Activated B cell treated with CpG ODN at 0.5 μM for 24 hours (primary cell): ENCODE results near the gene NBEAL2. TPM values are rescaled to one million over a fixed set of nuclear protein-coding genes. Genes with fewer than 3 reads are reported as not detected.

ENCODE experiments used
- ATAC-seq: fragments of 200-7000 bp; cut with Tn5 transposase; one replicate; pipeline ENCODE4 v1.10.0; 2021; ENCODE audit warnings: low read depth, mild to moderate bottlenecking, moderate library complexity
- CTCF ChIA-PET: fragments of 350-600 bp; sonication (Branson Sonifier 250); formaldehyde crosslinking; loops from one replicate; lab custom pipeline; 2021; ENCODE audit warnings: antibody characterized with exemption; lab: Charles Lee
- POLR2A ChIA-PET: fragments of 350-600 bp; sonication (Branson Sonifier 250); formaldehyde crosslinking; loops from one replicate; lab custom pipeline; 2021; ENCODE audit warnings: antibody characterized with exemption; lab: Charles Lee
- DNase-seq: peaks from one replicate; pipeline ENCODE4 v3.0.0; 2022
- H3K27ac Mint-ChIP-seq: one replicate; pipeline ENCODE4 v1.8.0; 2020; ENCODE audit warnings: mixed read lengths
- H3K27me3 Mint-ChIP-seq: one replicate; pipeline ENCODE4 v1.8.0; 2021; ENCODE audit warnings: mixed read lengths
- H3K36me3 Mint-ChIP-seq: one replicate; pipeline ENCODE4 v1.8.0; 2021; ENCODE audit warnings: low read depth, mixed read lengths
- H3K4me1 Mint-ChIP-seq: one replicate; pipeline ENCODE4 v1.8.0; 2021; ENCODE audit warnings: mixed read lengths
- H3K4me3 Mint-ChIP-seq: one replicate; pipeline ENCODE4 v1.8.0; 2020; ENCODE audit warnings: mild to moderate bottlenecking, mixed read lengths
- H3K9me3 Mint-ChIP-seq: one replicate; pipeline ENCODE4 v1.8.0; 2020; ENCODE audit warnings: mixed read lengths
- CTCF ChIP-seq: fragments of 200-600 bp; IDR thresholded peaks from one replicate; pipeline ENCODE4 v1.8.0; 2022; ENCODE audit warnings: antibody characterized with exemption, mild to moderate bottlenecking
- intact Hi-C: fragments of 100-400 bp; cut with micrococcal nuclease; formaldehyde crosslinking; loops from one replicate; pipeline ENCODE4 v1.15.1; 2024
- total RNA-seq: library from RNA; stranded (reverse); gene quantifications from 2 replicates; pipeline ENCODE4 v1.2.3, GENCODE V29; 2022

The NBEAL2 gene
- total RNA-seq, 1 donor from 2014 or later: 98.6 TPM

DNA sequence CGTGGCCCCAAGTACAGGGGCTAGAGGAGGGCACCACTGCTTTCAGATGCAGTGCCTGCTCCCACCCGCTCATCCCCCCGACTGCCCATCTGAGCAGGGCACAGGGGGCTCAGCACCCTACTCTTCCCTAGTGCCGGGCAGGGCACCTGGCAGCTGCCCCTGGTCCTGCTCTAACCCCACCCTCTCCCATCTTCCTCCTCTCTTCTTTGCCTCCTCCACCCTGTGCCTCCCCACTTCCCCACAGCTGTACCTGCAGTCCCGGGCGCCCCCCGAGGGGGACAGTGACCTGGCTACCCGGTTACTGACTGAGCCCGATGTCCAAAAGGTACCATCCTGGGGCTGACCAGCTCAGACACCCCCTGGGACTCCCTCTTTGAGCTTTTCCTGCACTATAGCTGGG, 12.8 kb downstream of the NBEAL2 start:
- CTCF ChIA-PET: interaction anchor here (0.8 to 1.5 kb wide), 2 partner anchors 69 to 82 kb away, joined by 3 to 6 read pairs; no protein-coding TSS in a partner anchor
- ATAC-seq (no peak), DNase-seq (no peak)
- intact Hi-C loops: no loop called here
- TF ChIP-seq CTCF: no peak
- Mint-ChIP-seq H3K9me3 (no peaks in the 10 kb centered on the region), H3K4me1 (peaks cover 46% of the 10 kb centered on the region), H3K27me3 (no peaks in the 10 kb centered on the region), H3K4me3 (no peak overlapping the region), H3K36me3 (peaks cover 33% of the 10 kb centered on the region), H3K27ac (peak overlapping the region; percentile 18)
- POLR2A ChIA-PET: interaction anchor here (0.9 to 6.2 kb wide), 3 partner anchors 12 to 58 kb away, joined by 3 to 35 read pairs (median 19); partner anchors contain the start of genes CCDC12 and NBEAL2

DNA sequence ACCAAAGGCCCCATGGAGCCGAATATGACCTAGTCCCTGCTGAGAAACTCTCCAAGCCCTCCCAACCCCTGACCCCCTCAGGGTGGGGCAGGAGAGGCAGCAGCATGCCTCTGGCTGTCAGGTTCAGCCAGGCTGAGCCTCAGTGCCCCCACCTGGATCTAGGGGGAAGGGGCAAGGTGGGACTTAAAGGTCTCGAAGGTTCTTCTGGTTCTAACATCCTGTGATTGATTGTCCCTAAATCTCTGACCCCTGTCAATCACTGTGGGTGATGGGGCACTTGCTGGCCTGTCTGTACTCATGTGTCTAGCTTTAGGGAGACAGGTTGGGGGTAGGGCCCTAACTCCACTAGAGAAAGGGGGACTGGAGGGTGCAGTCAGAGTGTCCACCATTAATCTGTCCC, 13.8 kb downstream of the NBEAL2 start:
- no peak overlapping the region for H3K4me3 Mint-ChIP-seq
- H3K4me1 Mint-ChIP-seq: peaks cover 38% of the 10 kb centered on the region
- H3K36me3 Mint-ChIP-seq: peaks cover 39% of the 10 kb centered on the region
- intact Hi-C loops: no loop called here
- no peak for TF ChIP-seq CTCF
- ChIA-PET POLR2A (interaction anchor here (0.6 to 4.2 kb wide), 6 partner anchors 13 to 67 kb away, joined by 3 to 19 read pairs (median 3); partner anchors contain the start of gene NBEAL2), CTCF (interaction anchor here (1.0 to 1.5 kb wide), 2 partner anchors 70 to 84 kb away, joined by 3 to 6 read pairs; no protein-coding TSS in a partner anchor)
- ATAC-seq: no peak
- H3K9me3 Mint-ChIP-seq: no peaks in the 10 kb centered on the region
- peak overlapping the region; percentile 30 for H3K27ac Mint-ChIP-seq
- DNase-seq: no peak
- no peaks in the 10 kb centered on the region for H3K27me3 Mint-ChIP-seq

DNA sequence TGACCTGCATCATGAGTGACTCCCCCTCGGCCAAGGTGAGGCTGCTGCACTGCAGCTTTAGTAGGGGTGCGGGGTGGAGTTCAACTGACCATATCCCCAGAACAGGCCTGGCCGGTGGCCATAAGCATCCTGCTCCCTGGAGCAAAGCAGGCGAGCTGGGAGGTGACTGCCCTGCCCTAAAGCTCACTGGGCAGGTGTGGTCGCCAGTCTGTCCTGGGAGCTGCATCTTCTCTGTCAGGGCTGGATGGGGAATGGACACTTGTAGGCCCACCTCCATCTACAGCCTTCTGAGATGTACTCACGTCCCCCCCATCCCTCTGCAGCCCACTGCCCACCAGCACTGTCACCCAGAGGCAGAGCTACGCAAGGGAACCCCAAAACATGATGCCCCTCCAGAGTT, 14.5 kb downstream of the NBEAL2 start:
- no peak overlapping the region for H3K4me3 Mint-ChIP-seq
- intact Hi-C loops: no loop called here
- POLR2A ChIA-PET: interaction anchor here (0.6 to 1.4 kb wide), 4 partner anchors 17 to 67 kb away, joined by 3 to 4 read pairs (median 3); no protein-coding TSS in a partner anchor
- peaks cover 39% of the 10 kb centered on the region for H3K36me3 Mint-ChIP-seq
- no peak for DNase-seq
- no peak for TF ChIP-seq CTCF
- no peaks in the 10 kb centered on the region for H3K27me3 Mint-ChIP-seq
- H3K9me3 Mint-ChIP-seq: no peaks in the 10 kb centered on the region
- CTCF ChIA-PET: interaction anchor here (1.0 kb wide), 2 partner anchors 15 to 84 kb away, joined by 3 read pairs; partner anchors contain the start of gene NBEAL2
- ATAC-seq: no peak
- H3K4me1 Mint-ChIP-seq: peaks cover 35% of the 10 kb centered on the region
- H3K27ac Mint-ChIP-seq: no peak overlapping the region

- POLR2A ChIA-PET: interaction anchor here (0.5 to 1.4 kb wide), 5 partner anchors 14 to 1899 kb away, joined by 3 to 5 read pairs (median 4); no protein-coding TSS in a partner anchor
- Mint-ChIP-seq H3K27ac (no peak overlapping the region), H3K27me3 (no peaks in the 10 kb centered on the region), H3K4me1 (peaks cover 24% of the 10 kb centered on the region), H3K36me3 (peaks cover 37% of the 10 kb centered on the region), H3K4me3 (no peak overlapping the region), H3K9me3 (no peaks in the 10 kb centered on the region)
- DNase-seq (no peak), ATAC-seq (no peak)
- CTCF ChIA-PET: interaction anchor here (0.5 to 1.0 kb wide), 2 partner anchors 16 to 20 kb away, joined by 3 read pairs; partner anchors contain the start of gene NBEAL2
- intact Hi-C loops: loop anchor here (5.0 kb wide), 1 partner anchor 148 kb away; no protein-coding TSS in a partner anchor
- TF ChIP-seq CTCF: no peak
Measured at GRCh38 chr3:46994801-46995731, 15.6 kb downstream of the NBEAL2 start.
